Femur (tissue), 1 donor: ENCODE measurements around the gene YWHAE.
"Not testable (repeated sequence)": the region's sequence is repeated elsewhere in the genome, so short reads cannot be mapped to it uniquely, and the experiment has no call there.

ENCODE experiments used
- DNase-seq: peaks from one replicate; pipeline ENCODE4 v3.0.0-alpha.2; 2017

Gene YWHAE

GRCh38 chr17:1324201-1324771 is 75.7 kb downstream of the YWHAE start:
- no peak for DNase-seq

DNA sequence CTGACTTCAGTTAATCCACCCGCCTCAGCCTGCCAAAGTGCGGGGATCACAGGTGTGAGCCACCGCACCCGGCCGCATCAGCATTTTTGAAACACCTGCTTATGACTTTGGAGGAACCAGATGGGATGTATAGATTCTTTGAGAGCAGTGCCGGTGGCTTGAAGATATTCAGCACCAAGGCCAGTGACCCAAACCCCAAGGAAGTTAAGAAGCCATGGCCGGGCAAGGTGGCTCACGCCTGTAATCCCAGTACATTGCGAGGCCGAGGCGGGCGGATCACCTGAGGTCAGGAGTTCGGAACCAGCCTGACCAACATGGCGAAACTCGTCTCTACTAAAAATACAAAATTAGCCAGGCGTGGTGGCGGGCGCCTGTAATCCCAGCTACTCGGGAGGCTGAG is 76.7 kb downstream of the YWHAE start:
- DNase-seq = no peak

DNA sequence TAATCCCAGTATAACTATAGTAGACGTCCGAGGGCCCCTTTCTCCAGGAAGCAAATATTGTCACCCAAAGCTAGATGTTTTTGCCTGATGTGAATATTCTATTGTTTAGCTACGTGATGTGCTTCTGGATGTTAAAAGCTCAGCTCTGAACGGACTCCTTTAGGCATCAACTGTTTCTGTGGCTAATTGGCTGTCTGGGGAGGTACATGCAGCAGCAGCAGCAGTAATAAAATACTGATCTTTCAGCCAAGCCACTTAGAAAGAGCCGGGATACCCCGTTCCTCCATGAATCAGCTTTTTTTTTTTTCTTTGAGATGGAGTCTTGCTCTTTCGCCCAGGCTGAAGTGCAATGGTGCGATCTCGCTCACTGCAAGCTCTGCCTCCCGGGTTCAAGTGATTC is 77.5 kb downstream of the YWHAE start:
- DNase-seq = no peak

DNA sequence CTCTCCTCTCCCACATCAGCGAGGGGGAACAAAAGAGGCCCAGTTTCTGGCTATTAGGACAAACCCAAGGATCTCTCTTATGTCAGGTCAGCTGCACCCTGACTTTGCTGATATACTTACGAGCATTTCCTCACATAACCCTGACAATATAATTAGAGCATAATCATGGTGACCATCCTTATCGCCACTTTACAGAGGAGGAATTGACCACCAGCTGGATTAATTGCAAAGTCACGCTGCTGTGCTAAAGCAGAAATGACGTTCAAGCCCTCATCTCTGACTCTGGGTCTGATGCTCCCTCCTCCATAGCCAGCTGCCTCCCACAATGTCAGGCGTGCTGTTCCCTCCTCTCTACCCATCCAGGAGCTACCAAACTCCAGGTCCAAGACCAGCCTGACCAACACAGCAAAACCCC is 78.0 kb downstream of the YWHAE start:
- DNase-seq = no peak

DNA sequence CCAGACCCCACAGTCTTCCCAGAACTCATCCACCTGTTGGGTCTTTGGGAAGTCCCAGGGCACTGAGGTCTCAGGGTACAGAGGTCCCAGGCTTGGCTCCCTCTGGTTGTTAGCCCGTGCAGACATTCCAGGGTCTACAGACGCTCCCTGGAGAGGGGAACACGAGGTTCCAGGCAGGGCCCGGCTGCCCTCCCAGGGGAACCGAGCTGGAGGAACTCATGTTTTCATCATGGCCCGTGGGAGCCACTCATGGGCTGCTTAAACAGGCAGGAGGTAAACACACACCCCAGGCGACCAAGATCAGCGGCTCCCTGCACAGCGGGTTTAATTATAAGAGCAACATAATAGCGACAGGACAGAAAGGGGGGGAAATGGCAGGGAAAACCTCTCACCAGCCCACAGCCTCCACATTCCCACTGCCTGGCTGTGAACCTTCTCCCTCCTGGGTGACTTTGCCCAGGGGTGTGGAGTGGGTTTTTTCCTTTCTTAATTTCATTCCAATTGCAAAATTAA is 84.1 kb downstream of the YWHAE start:
- no peak for DNase-seq

DNA sequence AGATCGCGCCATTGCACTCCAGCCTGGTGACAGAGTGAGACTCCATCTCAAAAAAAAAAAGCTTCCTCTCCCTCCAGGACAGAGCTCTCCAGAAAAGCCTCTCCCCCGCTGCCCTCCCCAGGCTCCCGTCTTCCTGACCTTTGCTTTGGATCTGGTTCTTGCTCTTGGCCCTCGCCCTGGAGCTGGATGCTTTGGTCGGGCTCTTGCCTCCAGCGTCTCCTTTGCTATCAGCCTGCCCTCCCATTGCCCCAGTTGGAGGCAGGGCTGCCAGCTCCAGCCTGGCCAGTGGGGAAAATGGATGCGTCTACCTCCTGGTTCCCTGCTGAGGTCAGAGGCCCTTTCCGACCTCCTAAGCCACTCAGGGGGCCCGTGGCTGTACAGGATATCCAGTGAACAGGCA is 84.6 kb downstream of the YWHAE start:
- DNase-seq = no peak

DNA sequence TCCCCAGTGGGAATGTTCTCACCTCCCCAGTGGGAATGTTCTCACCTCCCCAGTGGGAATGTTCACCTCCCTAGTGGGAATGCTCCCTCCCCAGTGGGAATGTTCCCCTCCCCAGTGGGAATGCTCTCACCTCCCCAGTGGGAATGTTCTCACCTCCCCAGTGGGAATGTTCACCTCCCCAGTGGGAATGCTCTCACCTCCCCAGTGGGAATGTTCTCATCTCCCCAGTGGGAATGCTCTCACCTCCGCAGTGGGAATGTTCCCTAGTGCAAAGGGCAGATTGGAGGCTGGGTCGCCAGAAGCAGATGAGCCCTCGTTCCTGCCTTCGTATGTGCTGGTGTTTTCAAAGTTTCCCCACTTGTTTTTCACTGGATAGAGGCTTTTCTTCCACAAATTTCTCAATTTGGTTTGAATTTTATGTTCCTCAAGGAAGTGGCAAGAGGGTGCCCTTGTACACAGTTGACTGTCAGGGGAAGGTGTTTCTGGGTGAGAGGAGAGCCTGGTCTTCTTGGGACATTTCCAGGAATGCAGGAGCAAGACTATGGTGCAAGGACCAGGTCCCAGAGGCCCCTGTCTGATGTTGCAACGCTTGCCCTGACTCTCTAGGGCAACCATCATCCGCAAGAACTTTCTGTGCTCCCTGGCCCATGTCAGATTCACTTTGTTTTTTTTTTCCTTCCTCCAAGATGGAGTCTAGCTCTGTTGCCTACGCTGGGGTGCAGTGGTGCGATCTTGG is 86.6 kb downstream of the YWHAE start:
- DNase-seq = no peak

DNA sequence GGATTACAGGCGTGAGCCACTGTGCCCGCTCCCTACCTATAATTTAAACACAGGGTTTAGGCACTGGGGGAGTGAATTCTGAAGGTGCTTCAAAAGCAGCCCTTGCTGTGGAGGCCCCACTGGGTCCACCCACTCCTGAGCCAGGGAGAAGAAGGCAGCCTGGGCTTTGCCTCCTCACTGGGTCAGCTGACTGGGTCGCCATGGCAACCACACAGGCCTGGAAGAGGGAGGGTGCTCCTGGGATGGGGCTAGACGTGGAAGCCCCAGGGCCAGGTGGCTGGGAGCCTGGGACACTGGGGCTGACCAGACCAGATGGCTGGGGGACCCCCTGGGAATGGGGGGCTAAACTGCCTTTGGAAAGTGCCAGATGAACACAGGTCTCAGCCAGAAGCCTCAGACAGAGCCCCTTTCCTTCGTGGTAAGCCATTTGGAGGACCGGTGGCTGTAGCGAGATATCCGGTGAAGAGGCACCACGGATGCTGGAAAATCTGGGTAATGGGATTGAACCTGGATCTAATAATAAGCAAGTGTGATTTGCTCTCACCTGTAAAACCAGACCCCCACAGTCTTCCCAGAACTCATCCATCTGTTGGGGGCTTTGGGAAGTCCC is 87.7 kb downstream of the YWHAE start:
- DNase-seq = no peak

GRCh38 chr17:1307829-1308228 is 92.2 kb downstream of the YWHAE start:
- not testable (repeated sequence) for DNase-seq

DNA sequence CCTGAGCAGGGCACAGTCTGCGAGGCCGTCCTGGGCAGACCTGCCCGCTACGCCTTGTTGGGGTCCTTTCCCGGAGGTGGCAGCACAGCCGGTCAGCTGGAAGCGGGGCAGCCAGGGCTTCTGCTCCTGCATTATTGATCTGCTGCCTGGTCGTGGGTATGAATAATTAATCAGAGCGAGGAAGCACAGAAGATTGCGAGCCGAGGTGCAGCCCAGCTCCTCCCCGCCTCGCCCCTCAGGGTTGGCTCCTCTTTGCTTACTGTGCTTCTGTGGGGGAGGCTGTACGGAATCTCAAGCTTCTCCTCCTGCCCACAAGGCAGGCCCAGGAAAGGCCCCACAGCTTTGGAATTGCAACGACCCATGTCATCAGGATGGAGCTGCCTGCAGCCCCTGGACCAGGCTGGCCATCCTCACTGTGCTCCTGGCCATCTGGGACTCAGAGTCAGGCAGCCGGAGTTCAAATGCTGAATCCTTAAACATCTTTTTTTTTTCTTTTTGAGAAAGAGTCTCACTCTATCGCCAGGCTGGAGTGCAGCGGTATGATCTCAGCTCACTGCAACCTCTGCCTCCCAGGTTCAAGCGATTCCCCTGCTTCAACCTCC is 95.0 kb downstream of the YWHAE start:
- DNase-seq = no peak

GRCh38 chr17:1304522-1304921 is 95.5 kb downstream of the YWHAE start:
- DNase-seq = no peak

DNA sequence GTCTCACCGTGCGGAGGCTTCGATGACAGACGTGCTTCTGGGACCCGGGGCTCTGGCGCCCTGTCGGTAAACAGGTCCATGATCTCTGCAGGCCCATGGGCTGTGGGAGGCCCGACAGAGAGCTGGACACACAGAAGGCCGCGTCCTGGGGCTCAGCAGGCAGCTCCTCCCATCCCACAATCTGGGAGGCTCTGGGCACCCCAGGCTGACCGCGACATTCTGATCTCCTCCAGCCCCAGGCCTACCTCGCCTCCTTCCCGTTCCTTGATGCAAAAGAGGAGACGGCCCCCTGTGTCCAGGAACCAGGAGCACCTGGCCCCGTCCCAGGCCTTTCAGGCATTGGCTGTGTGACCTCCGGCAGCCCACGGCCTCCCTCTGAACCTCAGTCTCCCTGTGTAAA is 97.3 kb downstream of the YWHAE start:
- DNase-seq = no peak

- DNase-seq = no peak
Observed at GRCh38 chr17:1301546-1301945, 98.5 kb downstream of the YWHAE start.

DNA sequence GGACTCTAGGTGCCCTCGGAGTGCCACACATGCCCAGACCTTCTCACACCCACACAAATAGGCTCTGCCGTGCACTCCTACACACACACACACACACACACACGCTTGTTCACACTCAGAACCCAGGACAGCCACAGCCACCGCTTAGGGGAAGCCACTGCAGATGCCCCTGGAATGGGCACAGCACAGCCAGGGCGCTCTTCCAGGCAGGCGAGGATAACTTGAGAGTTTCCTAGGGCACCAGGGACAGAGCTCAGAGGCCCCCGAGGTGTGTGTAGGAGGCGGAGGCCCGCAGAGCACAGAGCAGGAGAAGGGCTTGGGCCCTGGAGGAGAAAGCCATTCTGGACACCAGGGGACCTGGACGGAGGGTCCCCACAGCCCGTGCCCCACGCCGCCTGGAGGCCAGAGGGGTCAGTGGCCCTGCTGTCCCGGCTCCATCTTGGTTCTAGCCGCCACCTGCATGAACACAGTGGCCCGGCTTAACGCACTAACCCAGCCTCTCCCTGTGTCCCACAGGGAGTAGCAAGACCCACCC is 99.6 kb downstream of the YWHAE start:
- no peak for DNase-seq

DNA sequence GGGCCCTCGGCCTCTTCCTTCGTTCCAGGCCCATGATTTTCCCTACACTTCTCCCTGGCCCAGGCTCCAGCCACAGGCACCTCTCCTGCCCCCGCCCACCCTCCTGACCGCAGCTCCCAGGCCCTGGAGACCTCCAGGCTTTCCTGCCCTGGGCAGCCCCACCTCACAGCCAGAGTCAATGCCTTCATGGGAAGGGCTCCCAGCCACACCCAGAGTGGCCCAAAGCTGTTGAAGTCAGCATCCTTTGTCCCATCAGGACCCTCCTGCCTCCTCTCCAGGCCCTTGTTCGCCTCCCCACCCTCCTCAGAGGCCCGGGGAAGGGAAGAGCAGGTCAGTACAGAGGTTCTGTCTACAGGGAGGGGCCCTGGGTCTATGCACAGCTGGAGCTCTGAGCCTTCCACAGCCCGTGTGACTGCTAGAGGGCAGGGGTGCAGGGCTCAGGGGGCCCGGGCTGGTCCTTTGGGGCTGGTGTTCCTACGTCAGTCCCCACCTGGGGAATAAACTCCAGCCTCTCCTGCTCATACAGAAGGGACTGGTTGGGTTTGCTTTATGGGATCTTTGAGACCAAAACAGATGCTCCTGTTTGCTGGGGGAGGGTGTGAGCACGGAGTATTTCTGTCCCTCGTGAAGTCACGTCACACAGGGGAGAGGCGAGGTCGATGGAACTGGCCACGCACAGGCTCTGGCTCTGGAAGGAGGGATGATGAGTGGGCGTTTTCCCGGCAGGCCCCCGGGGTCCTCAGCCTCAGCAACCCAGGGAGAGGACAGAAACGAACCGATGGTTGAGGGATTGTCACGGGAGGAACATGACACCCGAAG is 100.3 kb downstream of the YWHAE start:
- DNase-seq = no peak

DNA sequence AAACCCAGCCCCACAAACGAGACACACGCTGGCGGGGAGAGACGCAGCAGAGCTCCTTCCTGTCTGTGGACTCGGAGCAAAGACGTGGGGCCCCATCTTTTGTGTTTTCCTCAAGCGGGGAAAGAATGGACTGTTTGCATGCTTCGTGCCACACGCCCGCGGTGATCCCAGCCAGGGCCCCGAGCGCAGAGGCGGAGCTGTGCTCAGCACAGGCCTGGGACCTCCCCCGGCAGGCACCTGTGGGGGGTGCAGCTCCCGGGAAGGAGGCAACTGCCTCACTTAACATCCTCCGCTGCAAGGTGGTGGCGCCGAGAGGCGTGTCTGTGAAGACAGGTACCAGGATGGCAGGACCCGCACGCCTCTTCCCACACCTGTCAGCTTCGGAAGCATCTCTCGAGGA is 101.4 kb downstream of the YWHAE start:
- no peak for DNase-seq
